ENCODE measurements around the gene SKI. TPM values are rescaled to one million over a fixed set of nuclear protein-coding genes. Genes with fewer than 3 reads are reported as not detected.

The SKI gene
- total RNA-seq, 2 experiments from 2014 or later = 286 to 324 TPM

DNA sequence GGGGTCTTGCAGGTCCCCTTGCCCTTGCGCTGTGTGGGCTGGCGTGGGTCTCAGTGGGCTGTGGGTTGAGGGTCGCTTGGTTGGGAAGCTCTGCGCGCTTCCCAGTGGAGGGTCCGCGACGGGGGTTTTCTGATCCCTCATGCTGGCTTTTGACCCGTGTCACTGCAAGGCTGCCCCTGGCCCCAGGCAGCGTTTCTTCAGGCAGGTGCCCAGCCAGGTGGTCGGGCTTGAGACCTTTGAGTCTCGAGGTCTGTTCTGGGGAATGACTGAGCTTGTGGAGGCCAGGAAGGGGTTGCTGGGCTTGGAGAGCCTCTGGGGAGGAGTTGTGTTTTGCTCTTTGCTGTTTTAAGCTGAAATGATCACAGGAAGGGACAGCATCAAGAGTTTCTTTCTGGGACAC lies 5.3 kb downstream of the SKI start:
- peaks cover 20% of the 10 kb centered on the region for H3K27me3 Mint-ChIP-seq
- ChIA-PET CTCF (interaction anchor here (0.6 to 6.3 kb wide), 4 partner anchors 10 to 68 kb away, joined by 3 to 25 read pairs (median 3); partner anchors contain the start of gene FAAP20), POLR2A (interaction anchor here (0.6 to 9.7 kb wide), 16 partner anchors 11 to 313 kb away, joined by 3 to 197 read pairs (median 6); partner anchors contain the start of gene FAAP20)
- TF ChIP-seq, protein P1, sequence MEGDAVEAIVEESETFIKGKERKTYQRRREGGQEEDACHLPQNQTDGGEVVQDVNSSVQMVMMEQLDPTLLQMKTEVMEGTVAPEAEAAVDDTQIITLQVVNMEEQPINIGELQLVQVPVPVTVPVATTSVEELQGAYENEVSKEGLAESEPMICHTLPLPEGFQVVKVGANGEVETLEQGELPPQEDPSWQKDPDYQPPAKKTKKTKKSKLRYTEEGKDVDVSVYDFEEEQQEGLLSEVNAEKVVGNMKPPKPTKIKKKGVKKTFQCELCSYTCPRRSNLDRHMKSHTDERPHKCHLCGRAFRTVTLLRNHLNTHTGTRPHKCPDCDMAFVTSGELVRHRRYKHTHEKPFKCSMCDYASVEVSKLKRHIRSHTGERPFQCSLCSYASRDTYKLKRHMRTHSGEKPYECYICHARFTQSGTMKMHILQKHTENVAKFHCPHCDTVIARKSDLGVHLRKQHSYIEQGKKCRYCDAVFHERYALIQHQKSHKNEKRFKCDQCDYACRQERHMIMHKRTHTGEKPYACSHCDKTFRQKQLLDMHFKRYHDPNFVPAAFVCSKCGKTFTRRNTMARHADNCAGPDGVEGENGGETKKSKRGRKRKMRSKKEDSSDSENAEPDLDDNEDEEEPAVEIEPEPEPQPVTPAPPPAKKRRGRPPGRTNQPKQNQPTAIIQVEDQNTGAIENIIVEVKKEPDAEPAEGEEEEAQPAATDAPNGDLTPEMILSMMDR (IDR thresholded peaks at IDR 0.05) = no peak
- peaks cover 66% of the 10 kb centered on the region for H3K4me1 Mint-ChIP-seq (ENCODE audit: low read depth)
- H3K4me3 ChIP-seq (ENCODE audit: low read length) = peak overlapping the region; percentile 95
- intact Hi-C loops (cut with DNase I, micrococcal nuclease) = loop anchor here (2.0 to 5.0 kb wide), 4 partner anchors 21 to 79 kb away; no protein-coding TSS in a partner anchor
- peak overlapping the region; percentile 99 for H3K4me3 Mint-ChIP-seq
- H3K36me3 ChIP-seq (ENCODE audit: insufficient read depth, low read length) = peaks cover 7% of the 10 kb centered on the region
- H3K9me3 ChIP-seq (ENCODE audit: control insufficient read depth in 1 of 2, insufficient read depth in 1 of 2, low read length in 2 of 2) = no peaks in the 10 kb centered on the region
- DNase-seq = peak in 3 of 14 experiments; percentile 9 to 16 (median 13)
- no peaks in the 10 kb centered on the region for H3K27me3 ChIP-seq (ENCODE audit: control insufficient read depth in 1 of 2, insufficient read depth in 2 of 2, low read length in 2 of 2)
- ATAC-seq (ENCODE audit: poor library complexity) = no peak
- peak overlapping the region; percentile 100 for H3K27ac Mint-ChIP-seq
- no peaks in the 10 kb centered on the region for H3K9me3 Mint-ChIP-seq
- peaks cover 80% of the 10 kb centered on the region for H3K36me3 Mint-ChIP-seq (ENCODE audit: low read depth)
- peaks cover 93% of the 10 kb centered on the region for H3K4me1 ChIP-seq (ENCODE audit: insufficient read depth, low read length)
- H3K27ac ChIP-seq (ENCODE audit: low read depth in 1 of 2, low read length in 2 of 2) = peak overlapping the region; percentile 80 to 92

DNA sequence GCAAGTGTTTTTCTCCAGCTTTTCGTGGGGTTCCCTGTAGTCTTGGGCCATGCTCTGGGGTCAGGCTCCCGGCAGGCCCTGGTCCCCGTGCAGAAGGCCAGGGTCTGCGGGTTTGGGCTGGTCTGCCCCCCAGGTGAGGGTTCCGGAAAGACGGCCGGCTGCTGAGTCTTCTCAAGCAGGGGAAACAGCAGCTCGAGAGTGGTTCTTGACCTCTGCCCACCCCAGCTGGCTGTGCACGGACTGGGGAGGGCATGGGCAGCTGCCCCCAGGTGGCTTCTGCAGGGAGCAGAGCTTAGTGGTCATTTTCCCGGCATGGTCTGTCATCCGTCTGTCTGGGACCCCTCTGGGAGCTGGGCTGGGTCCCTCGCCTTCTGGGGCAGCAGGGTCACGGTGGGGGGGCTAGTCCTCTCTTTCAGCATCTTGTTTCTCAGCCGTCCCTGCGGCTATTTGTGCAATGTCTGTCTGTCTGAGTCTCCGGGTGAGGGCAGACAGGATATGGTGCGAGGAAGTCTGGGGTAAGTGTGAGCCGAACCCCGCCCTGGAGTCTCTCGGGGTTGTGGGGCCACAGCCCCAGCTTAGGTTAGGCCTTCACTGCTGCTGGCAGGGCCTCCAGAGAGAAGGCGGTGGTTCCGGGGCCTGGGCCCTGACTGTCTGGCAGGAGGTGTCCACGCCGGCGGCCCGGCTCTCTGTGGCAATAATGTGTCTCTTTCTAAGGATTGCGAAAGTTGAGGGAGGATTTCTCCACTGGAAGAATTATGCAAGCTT lies 6.1 kb downstream of the SKI start:
- peaks cover 71% of the 10 kb centered on the region for H3K4me1 Mint-ChIP-seq (ENCODE audit: low read depth)
- intact Hi-C loops (cut with DNase I, micrococcal nuclease) = loop anchor here (2.0 to 5.0 kb wide), 4 partner anchors 21 to 78 kb away; no protein-coding TSS in a partner anchor
- H3K4me3 Mint-ChIP-seq = peak overlapping the region; percentile 99
- Histone ChIP-seq H3K27me3 (ENCODE audit: control insufficient read depth in 1 of 2, insufficient read depth in 2 of 2, low read length in 2 of 2) (no peaks in the 10 kb centered on the region), H3K27ac (ENCODE audit: low read depth in 1 of 2, low read length in 2 of 2) (peak overlapping the region; percentile 80 to 92), H3K4me3 (ENCODE audit: low read length) (peak overlapping the region; percentile 95), H3K36me3 (ENCODE audit: insufficient read depth, low read length) (peaks cover 8% of the 10 kb centered on the region), H3K4me1 (ENCODE audit: insufficient read depth, low read length) (peaks cover 99% of the 10 kb centered on the region), H3K9me3 (ENCODE audit: control insufficient read depth in 1 of 2, insufficient read depth in 1 of 2, low read length in 2 of 2) (no peaks in the 10 kb centered on the region)
- H3K9me3 Mint-ChIP-seq = no peaks in the 10 kb centered on the region
- TF ChIP-seq, protein P1 (IDR thresholded peaks at IDR 0.05) = no peak
- POLR2A ChIA-PET = interaction anchor here (0.8 to 9.7 kb wide), 20 partner anchors 10 to 312 kb away, joined by 3 to 197 read pairs (median 5); partner anchors contain the start of gene FAAP20
- peak; percentile 49 for ATAC-seq (ENCODE audit: poor library complexity)
- peak overlapping the region; percentile 100 for H3K27ac Mint-ChIP-seq
- peaks cover 20% of the 10 kb centered on the region for H3K27me3 Mint-ChIP-seq
- DNase-seq = peak; percentile 62 to 93 (median 80)
- H3K36me3 Mint-ChIP-seq (ENCODE audit: low read depth) = peaks cover 79% of the 10 kb centered on the region
- CTCF ChIA-PET = interaction anchor here (0.7 to 6.3 kb wide), 6 partner anchors 9 to 352 kb away, joined by 3 to 25 read pairs (median 3); partner anchors contain the start of genes FAAP20 and PRXL2B

DNA sequence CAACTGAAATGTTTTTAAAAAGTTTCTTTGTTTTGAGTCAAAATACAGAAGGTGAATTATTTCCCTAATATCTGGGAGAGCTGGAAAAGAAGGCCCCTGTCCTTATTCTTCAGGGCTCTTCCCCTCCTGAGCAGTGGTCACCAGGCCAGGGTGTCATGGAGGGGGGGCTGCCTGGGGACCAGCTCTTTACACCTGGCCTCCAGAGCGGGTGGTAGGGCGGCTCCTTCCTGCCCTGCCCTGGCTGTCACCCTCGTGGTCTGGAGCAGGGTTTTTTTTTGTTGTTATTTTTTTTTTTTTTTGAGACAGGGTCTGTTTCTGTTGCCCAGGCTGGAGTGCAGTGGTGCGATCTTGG lies 6.6 kb downstream of the SKI start:
- TF ChIP-seq, protein P1 (IDR thresholded peaks at IDR 0.05) = no peak
- DNase-seq = peak in 7 of 14 experiments; percentile 27 to 78 (median 52)

More for the DNA sequence above, 6.6 kb downstream of the SKI start:
- Mint-ChIP-seq H3K27ac (peak overlapping the region; percentile 100), H3K36me3 (ENCODE audit: low read depth) (peaks cover 79% of the 10 kb centered on the region), H3K4me1 (ENCODE audit: low read depth) (peaks cover 76% of the 10 kb centered on the region), H3K27me3 (peaks cover 20% of the 10 kb centered on the region), H3K9me3 (no peaks in the 10 kb centered on the region), H3K4me3 (peak overlapping the region; percentile 99)
- no peak for ATAC-seq (ENCODE audit: poor library complexity)
- CTCF ChIA-PET = interaction anchor here (0.7 to 6.3 kb wide), 4 partner anchors 31 to 351 kb away, joined by 3 to 25 read pairs (median 3); partner anchors contain the start of genes FAAP20 and PRXL2B
- Histone ChIP-seq H3K4me1 (ENCODE audit: insufficient read depth, low read length) (peaks cover 99% of the 10 kb centered on the region), H3K27ac (ENCODE audit: low read depth in 1 of 2, low read length in 2 of 2) (peak overlapping the region; percentile 80 to 92), H3K36me3 (ENCODE audit: insufficient read depth, low read length) (peaks cover 12% of the 10 kb centered on the region), H3K4me3 (ENCODE audit: low read length) (peak overlapping the region; percentile 95), H3K27me3 (ENCODE audit: control insufficient read depth in 1 of 2, insufficient read depth in 2 of 2, low read length in 2 of 2) (no peaks in the 10 kb centered on the region), H3K9me3 (ENCODE audit: control insufficient read depth in 1 of 2, insufficient read depth in 1 of 2, low read length in 2 of 2) (no peaks in the 10 kb centered on the region)
- POLR2A ChIA-PET = interaction anchor here (0.8 to 9.7 kb wide), 16 partner anchors 10 to 311 kb away, joined by 3 to 197 read pairs (median 5); partner anchors contain the start of gene FAAP20
- intact Hi-C loops (cut with DNase I, micrococcal nuclease) = loop anchor here (2.0 to 5.0 kb wide), 3 partner anchors 20 to 78 kb away; no protein-coding TSS in a partner anchor

Data from CD4-positive, alpha-beta T cell (primary cell).